ENCODE measurements around the gene PLAC8L1.
A peak's percentile ranks its signal among the peaks of the same experiment; 100 is the strongest.

PLAC8L1 gene

DNA sequence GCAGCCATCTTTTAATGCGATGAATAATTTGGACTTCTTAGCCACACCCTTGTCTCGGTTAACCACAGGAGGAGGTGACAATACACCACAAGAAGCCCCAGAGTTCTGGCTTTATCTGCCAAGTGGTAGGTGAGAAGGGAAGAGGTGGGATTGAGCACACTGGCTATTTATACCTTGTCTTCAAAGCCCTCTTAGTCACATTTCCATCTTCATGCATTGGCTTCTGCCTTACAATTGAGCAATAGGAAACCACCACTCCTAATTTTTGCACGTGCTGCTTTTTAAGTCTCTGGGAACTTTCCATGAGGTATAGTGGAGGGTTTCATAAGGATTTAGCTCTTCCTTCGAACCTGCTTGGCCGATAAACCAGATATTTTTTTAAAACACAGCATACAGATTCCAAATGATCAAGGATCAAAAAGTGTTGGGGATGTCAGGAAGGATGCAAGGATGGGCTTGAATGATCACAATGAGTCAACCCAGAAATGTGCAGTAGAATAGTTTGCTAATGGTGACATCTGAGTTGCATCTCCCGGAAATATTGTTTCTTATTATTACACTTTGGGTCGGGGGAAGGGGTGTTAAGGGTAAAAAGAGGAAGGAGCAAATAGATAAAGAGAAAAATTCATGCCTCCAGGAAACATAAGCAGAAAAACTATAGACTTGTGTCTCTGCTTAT lies 25.5 kb downstream of the PLAC8L1 start:
- DNase-seq (ENCODE audit: low spot score) = peak; percentile 37

- DNase-seq (ENCODE audit: low spot score) = no peak
Measured at GRCh38 chr5:146078566-146078965, 26.8 kb downstream of the PLAC8L1 start.

DNA sequence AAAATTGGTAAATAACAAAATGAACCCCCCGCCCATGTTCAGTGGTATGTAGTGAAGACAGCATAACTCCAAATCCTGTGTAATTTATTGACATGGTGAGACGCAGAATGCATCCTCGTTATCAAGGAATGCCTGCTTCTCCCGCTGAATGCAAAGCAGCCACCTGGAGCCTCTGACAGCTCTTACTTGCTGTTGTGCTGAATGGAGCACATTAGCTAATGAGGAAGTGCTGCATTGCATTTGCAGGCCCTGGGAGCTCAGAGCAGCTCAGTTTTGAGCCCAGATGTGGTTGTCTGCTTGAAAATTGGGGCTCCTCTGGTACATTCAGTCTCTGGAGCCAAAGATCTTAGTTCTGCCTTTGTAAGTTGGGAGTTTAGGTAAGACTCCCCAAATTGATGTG lies 28.9 kb downstream of the PLAC8L1 start:
- no peak for DNase-seq (ENCODE audit: low spot score)

DNA sequence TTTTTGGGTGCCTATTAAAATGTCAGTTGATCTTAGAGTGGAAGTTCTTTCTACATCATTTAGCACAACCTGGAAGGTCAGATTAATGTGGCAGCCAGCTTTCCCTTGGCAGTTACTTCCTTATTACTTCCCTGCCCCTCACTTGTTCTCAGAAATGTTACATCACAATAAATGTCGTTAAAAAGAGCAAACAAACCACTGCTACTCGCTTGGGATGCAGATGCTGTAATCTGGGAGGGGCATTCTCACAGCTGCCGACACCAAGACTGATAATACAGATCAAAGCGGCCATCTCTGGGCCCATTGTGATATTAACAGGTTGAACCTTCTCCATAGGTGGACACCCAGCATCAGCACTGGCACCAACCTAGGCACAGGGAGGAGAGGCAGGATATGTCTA lies 29.3 kb downstream of the PLAC8L1 start:
- DNase-seq (ENCODE audit: low spot score) = no peak

- no peak for DNase-seq (ENCODE audit: low spot score)
Measured at GRCh38 chr5:146073239-146073900, 32.0 kb downstream of the PLAC8L1 start.

GRCh38 chr5:146072595-146072994 lies 32.8 kb downstream of the PLAC8L1 start:
- DNase-seq (ENCODE audit: low spot score) = no peak

DNA sequence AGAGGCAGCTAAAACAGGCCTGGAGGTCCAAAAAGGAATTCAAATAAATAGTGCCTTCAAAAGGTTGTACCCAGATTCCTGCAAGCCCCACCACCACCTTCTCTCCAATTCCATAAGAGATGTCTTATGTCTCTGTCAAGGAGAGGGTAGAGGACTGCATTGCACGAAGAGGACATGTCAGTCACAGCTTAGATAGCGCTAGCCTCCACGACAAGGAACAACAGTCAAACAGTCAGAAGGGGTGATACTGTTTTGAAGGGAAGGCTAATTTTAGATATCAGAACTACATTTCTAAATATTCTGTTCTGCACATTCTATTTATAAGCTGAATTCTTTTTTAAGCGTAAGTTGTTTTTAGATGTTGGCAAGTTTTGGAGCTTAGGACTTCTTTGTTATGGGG lies 34.2 kb downstream of the PLAC8L1 start:
- no peak for DNase-seq (ENCODE audit: low spot score)

DNA sequence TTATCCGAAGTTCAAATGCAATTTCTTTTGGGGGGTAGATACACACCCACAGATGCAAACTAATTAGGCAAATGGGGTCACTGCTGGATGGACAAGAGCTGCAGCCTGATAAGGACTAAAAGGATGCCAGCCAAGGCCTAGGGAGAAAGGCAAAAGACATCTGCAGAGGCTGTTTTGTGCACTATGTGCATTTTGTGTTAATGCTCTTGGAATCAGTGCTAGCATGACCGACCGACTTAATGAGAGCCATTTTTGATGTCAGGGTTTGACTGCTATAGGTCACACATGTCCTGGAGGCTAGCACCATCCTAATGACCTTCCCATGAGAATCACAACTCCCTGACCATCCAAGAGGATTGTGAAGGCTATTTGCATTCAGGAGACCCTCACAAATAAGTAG lies 34.6 kb downstream of the PLAC8L1 start:
- DNase-seq (ENCODE audit: low spot score) = no peak

GRCh38 chr5:146069780-146070099 lies 35.6 kb downstream of the PLAC8L1 start:
- DNase-seq (ENCODE audit: low spot score) = no peak

GRCh38 chr5:146068977-146069779 lies 36.2 kb downstream of the PLAC8L1 start:
- DNase-seq (ENCODE audit: low spot score) = no peak

DNA sequence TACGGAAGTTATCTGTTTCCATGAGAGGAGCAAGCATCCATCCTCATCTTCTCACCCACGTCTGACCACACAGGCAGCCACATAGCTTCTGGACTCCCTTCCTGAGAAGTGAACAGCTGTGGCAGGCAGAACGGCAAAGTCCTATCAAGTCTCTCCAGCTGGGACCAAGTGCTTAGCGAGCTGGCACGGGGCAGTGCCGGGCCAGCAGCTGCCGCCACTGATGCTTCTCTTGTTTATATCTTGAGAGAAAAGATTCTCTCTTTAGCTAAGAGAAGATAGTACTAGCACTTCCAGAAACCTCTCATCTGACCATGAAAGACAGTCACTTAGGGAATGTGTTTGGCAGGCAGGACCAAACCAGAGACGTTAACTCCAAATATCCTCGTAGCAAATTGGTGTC lies 37.2 kb downstream of the PLAC8L1 start:
- no peak for DNase-seq (ENCODE audit: low spot score)

DNA sequence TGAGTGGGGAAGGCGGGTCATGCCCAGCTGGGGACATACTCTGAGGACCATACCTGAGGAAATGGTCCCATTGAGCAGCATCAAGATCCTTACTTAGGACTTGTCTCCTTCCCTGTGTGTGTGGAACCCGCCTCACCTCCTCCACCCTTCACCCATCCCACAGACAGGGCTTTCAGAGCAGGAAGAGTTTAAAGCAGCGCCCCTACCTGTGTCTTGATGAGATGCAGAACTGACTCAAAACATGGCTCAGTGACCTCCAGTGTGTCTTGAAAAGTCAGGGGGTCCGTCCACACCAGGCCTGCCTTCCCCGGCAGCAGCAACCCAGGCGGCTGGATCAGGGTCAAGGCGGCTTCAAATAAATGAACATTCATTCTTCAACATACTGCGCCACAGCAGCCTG lies 38.4 kb downstream of the PLAC8L1 start:
- no peak for DNase-seq (ENCODE audit: low spot score)

DNA sequence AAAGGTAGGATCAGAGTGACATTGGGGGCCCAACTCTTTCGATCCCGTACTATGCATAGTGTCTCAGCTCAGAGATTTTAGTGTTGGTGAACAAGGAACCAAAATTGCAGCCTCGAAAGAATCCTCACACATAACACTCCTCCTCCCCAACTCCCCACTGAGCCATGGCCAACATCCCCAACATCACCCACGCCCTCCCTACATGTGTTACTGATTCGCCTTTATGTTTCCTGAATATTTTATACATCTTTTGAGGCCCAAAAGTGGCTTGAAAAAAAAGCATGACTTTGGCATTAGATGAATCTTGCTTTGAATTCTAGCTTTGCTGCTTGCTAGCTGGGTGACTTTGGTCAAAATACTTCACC lies 45.2 kb downstream of the PLAC8L1 start:
- no peak for DNase-seq (ENCODE audit: low spot score)

GRCh38 chr5:146059460-146060220 lies 45.7 kb downstream of the PLAC8L1 start:
- DNase-seq (ENCODE audit: low spot score) = no peak

DNA sequence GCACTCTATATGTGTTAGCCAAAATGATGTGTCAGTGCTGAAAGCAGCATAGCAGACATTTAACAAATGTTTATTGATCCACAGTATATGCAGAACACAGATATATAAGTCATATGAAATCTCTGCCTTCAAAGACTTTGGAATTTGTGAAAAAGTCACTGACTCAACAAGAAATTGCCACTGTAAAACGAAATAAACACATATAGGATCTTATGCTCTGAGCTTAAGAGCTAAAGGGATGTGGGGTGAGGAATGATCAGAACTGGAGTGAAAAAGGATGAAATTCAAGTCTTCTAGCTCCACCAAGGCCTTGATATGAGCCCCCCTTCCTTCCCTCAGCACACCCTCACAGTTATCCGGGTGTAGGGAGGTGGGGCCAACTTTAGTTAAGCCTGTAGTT lies 49.9 kb downstream of the PLAC8L1 start:
- DNase-seq (ENCODE audit: low spot score) = no peak

- DNase-seq (ENCODE audit: low spot score) = no peak
Measured at GRCh38 chr5:146052780-146053179, 52.6 kb downstream of the PLAC8L1 start.

DNA sequence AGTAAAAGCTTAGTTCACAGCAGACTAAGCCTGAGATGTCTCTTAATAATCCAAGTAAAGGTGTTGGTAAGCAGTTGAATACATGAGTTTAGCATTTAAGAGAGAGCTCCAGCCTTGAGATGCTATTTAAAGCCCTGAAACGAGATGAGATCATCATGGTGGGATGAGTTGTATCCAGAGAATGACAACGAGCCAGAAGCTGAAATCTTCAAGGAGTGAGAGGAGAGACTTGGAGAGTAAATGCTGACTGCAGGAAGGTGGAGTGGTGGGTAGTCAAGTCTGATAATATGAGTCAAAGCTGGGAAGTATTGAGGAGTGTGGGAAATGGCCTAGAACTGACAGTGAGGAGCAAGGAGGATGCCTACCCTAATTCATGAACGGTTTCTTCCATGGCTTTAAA lies 53.7 kb downstream of the PLAC8L1 start:
- DNase-seq (ENCODE audit: low spot score) = peak; percentile 43

DNA sequence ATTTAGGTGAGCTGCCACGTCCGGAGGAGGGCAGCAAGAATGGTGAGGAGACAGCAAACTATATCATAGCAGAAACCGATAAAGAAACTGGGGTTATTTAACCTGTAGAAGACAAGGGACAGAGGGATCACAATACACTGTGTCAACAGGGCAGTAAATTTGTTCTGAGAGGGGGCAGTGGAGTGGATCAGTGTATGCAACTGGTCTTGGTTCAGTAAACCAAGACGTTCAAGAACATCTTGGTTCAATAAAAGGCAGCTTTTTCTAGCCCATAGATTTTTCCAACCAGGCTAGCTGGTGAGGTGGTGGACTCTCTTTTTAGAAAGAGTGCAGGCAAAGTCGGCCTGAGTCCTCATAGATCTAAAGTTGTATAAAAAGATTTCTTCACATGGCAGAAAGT lies 55.3 kb downstream of the PLAC8L1 start:
- DNase-seq (ENCODE audit: low spot score) = no peak

DNA sequence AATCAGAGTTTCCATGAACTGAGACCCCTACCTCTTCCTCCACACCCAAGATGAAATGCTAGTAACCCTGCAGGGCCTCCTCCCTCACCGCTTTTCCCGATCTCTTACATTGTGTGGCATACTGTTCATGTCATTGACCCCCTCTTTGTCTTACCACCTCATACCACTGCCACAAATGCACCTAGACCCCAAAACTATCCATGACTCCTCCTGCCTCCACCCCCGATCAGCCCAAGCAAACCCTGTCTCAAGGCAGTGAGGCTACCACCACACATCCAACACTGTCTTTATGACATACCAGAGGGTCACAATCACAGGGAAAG lies 55.7 kb downstream of the PLAC8L1 start:
- DNase-seq (ENCODE audit: low spot score) = no peak

DNA sequence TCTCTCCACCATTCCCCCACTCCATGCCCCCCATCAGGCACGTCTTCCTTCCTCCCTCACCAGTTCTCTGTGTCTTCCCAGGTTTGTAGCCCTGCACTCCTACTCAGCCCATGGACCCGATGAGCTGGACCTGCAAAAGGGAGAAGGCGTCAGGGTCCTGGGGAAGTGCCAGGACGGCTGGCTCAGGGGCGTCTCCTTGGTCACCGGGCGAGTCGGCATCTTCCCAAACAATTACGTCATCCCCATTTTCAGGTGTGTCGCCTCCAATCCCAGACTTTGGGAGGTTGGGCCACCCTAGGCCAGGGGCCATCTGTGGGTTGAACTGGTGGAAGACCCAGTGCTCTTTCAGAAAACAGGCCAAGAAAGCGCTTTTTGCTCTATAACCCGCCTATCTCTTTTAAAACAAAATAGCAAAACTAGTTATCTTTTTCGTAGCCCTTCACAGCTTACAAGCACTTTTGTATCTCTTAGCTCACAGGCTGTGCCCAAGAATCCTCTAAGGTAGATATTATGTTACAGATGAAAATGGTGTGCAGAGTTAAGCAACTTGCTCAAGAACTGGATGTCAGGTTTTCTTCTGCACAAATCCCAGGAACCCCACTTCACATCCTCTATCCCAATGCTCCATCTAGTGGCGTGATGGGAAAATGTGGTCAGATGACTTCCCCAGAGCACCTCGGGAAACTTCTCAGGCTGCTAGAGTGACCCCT lies 56.2 kb downstream of the PLAC8L1 start:
- peak; percentile 88 for DNase-seq (ENCODE audit: low spot score)

GRCh38 chr5:146047396-146047795 lies 58.0 kb downstream of the PLAC8L1 start:
- DNase-seq (ENCODE audit: low spot score) = peak; percentile 18

DNA sequence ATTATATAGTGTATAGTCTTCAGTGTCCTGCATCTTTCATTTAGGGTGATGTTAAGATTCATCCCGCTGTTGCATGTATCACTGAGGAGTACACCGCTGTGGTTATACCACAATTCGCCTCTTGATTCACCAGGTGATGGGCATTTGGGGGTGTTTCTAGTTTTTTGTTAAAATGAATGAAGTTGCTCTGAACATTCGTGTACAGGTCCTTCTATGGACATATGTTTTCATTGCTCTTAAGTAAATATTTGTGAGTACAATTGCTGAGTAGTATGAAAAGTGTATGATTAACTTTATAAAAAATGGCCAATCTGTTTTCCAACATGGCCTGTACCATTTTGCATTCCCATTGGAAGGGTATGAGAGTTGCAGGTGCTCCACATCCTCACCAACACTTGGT lies 61.7 kb downstream of the PLAC8L1 start:
- no peak for DNase-seq (ENCODE audit: low spot score)

Measured in GM03348 (cell line).